PC-3 (cell line): ENCODE measurements around the gene HARS1. TPM values are rescaled to one million over a fixed set of nuclear protein-coding genes. Genes with fewer than 3 reads are reported as not detected.
"Not testable (repeated sequence)": the region's sequence is repeated elsewhere in the genome, so short reads cannot be mapped to it uniquely, and the experiment has no call there.

Source experiments
- ATAC-seq: fragments of 200-7000 bp; cut with Tn5 transposase; 2 replicates; pipeline ENCODE4 v1.9.1; 2020; ENCODE audit warnings: mild to moderate bottlenecking, moderate library complexity
- BruUV-seq: library from RNA; stranded (reverse); fragments of 400-500 nt; replicated peaks from 2 replicates; lab custom pipeline; 2021; lab: Mats Ljungman, UMichigan
- CTCF ChIA-PET: fragments of 300-600 bp; sonication (Branson Sonifier 250); formaldehyde crosslinking; loops from one replicate; lab custom pipeline; 2022; ENCODE audit warnings: antibody characterized with exemption; lab: Charles Lee
- POLR2A ChIA-PET: fragments of 300-600 bp; sonication (Branson Sonifier 250); formaldehyde crosslinking; loops from one replicate; lab custom pipeline; 2022; ENCODE audit warnings: antibody characterized with exemption; ENCODE audit not compliant: unreplicated experiment; lab: Charles Lee
- DNase-seq: peaks from one replicate; pipeline ENCODE4 v3.0.0-alpha.2; 2015
- H2AFZ ChIP-seq: fragments of 300-600 bp; sonication (generic); 2 replicates; pipeline ENCODE4 v1.6.0; 2016; ENCODE audit warnings: antibody characterized with exemption, low read length
- H3F3A ChIP-seq: fragments of 300-600 bp; sonication (generic); one replicate; pipeline ENCODE4 v1.6.0; 2017; ENCODE audit warnings: antibody characterized with exemption, low read length, control low read depth, mild to moderate bottlenecking; ENCODE audit not compliant: unreplicated experiment
- H3K27ac ChIP-seq: fragments of 300-600 bp; sonication (generic); 2 replicates; pipeline ENCODE4 v1.5.1; 2016; ENCODE audit warnings: mild to moderate bottlenecking, low read length
- H3K27me3 ChIP-seq: fragments of 300-600 bp; sonication (generic); 2 replicates; pipeline ENCODE4 v1.6.1; 2016; ENCODE audit warnings: low read length, mixed read lengths
- H3K36me3 ChIP-seq: fragments of 300-600 bp; sonication (generic); 2 replicates; pipeline ENCODE4 v1.6.1; 2016; ENCODE audit warnings: low read depth, mixed run types, low read length, mixed read lengths
- H3K4me1 ChIP-seq: fragments of 300-600 bp; sonication (generic); 2 replicates; pipeline ENCODE4 v1.5.1; 2016; ENCODE audit warnings: low read length; ENCODE audit not compliant: insufficient read depth
- H3K4me2 ChIP-seq: fragments of 300-600 bp; sonication (generic); 2 replicates; pipeline ENCODE4 v1.6.0; 2016; ENCODE audit warnings: low read length
- H3K4me3 ChIP-seq: fragments of 300-600 bp; sonication (generic); 2 replicates; pipeline ENCODE4 v1.5.1; 2016; ENCODE audit warnings: mild to moderate bottlenecking, low read length, mixed read lengths
- H3K79me2 ChIP-seq: fragments of 300-600 bp; sonication (generic); 2 replicates; pipeline ENCODE4 v1.6.1; 2017; ENCODE audit warnings: low read length, mixed read lengths
- H3K9ac ChIP-seq: fragments of 300-600 bp; sonication (generic); 2 replicates; pipeline ENCODE4 v1.6.0; 2016; ENCODE audit warnings: mild to moderate bottlenecking, low read length
- H3K9me2 ChIP-seq: fragments of 300-600 bp; sonication (generic); replicated peaks from 2 replicates; pipeline ENCODE4 v1.6.1; 2016; ENCODE audit warnings: mixed run types, low read length, mixed read lengths
- H3K9me3 ChIP-seq: fragments of 300-600 bp; sonication (generic); 2 replicates; pipeline ENCODE4 v1.6.1; 2016; ENCODE audit warnings: low read length, mixed read lengths
- H4K20me1 ChIP-seq: fragments of 300-600 bp; sonication (generic); 2 replicates; pipeline ENCODE4 v1.6.1; 2016; ENCODE audit warnings: low read length, mixed read lengths
- CTCF ChIP-seq: fragments of 300-600 bp; sonication (generic); conservative IDR thresholded peaks from 2 replicates; pipeline ENCODE4 v1.5.1; 2017; ENCODE audit warnings: antibody characterized with exemption, low read depth, mild to moderate bottlenecking, low read length
- EZH2 ChIP-seq: fragments of 300-600 bp; sonication (generic); IDR thresholded peaks from one replicate; pipeline ENCODE4 v1.6.1; 2017; ENCODE audit warnings: antibody characterized with exemption, mild to moderate bottlenecking, low read length; ENCODE audit not compliant: unreplicated experiment
- EZH2phosphoT487 ChIP-seq: fragments of 300-600 bp; sonication (generic); IDR thresholded peaks from 2 replicates; pipeline ENCODE4 v1.6.1; 2018; ENCODE audit warnings: mild to moderate bottlenecking, antibody characterized with exemption, low read length, borderline replicate concordance
- intact Hi-C: fragments of 100-400 bp; cut with micrococcal nuclease; formaldehyde crosslinking; loops from 2 replicates; pipeline ENCODE4 v1.9.0; 2023
- total RNA-seq: library from RNA; depleted of rRNA; stranded (reverse); fragments of >200 nt; gene quantifications from 2 replicates; pipeline ENCODE4 v1.2.3, GENCODE V29; 2014

The HARS1 gene
- total RNA-seq, 1 experiment from 2014 or later, result 87.1 TPM

- no peak within 1 kb of the TSS for H3K4me3 ChIP-seq
- no peaks in the 10 kb centered on the region for H3F3A ChIP-seq
- no peaks in the 10 kb centered on the region for H3K9me2 ChIP-seq
- no peak within 1 kb of the TSS for H3K9ac ChIP-seq
- no peaks in the 10 kb centered on the region for H3K9me3 ChIP-seq
- DNase-seq (no peak), ATAC-seq (no peak)
- CTCF ChIA-PET, result no interaction called here
- H4K20me1 ChIP-seq, result no peaks in the 10 kb centered on the region
- no peaks in the 10 kb centered on the region for H3K79me2 ChIP-seq
- H3K27me3 ChIP-seq, result no peaks in the 10 kb centered on the region
- H3K27ac ChIP-seq, result no peak within 1 kb of the TSS
- no peaks in the 10 kb centered on the region for H3K4me1 ChIP-seq
- no peak for TF ChIP-seq EZH2
- TF ChIP-seq EZH2phosphoT487, result no peak
- no peak within 1 kb of the TSS for H2AFZ ChIP-seq
- intact Hi-C loops, result no loop called here
- H3K4me2 ChIP-seq, result no peak within 1 kb of the TSS
- peaks cover 17% of the 10 kb centered on the region for H3K36me3 ChIP-seq
- POLR2A ChIA-PET, result interaction anchor here (0.6 kb wide), 1 partner anchor 128 kb away, joined by 12 read pairs; no protein-coding TSS in a partner anchor
- BruUV-seq, result no TSS peak
Measured at GRCh38 chr5:140673187-140673976, 17.8 kb downstream of the HARS1 start, which contains the start of gene DND1. TSS of gene DND1 (minus strand) at chr5:140673576. CDS start at chr5:140673542, 34 bp downstream.

- DNase-seq (no peak), ATAC-seq (0 out of 2 replicates have a peak, but pooled peaks have one; percentile 7)
- H3K27me3 ChIP-seq, result no peaks in the 10 kb centered on the region
- H3F3A ChIP-seq, result no peaks in the 10 kb centered on the region
- ChIA-PET POLR2A (no interaction called here), CTCF (no interaction called here)
- H2AFZ ChIP-seq, result no peak overlapping the region
- H4K20me1 ChIP-seq, result no peaks in the 10 kb centered on the region; the same call in 1 of the 2 replicates
- no peak for TF ChIP-seq EZH2
- no peak for TF ChIP-seq EZH2phosphoT487
- no peak for TF ChIP-seq CTCF
- no TSS peak for BruUV-seq
- H3K36me3 ChIP-seq, result peaks cover 24% of the 10 kb centered on the region
- intact Hi-C loops, result no loop called here
- no peaks in the 10 kb centered on the region for H3K4me1 ChIP-seq
- H3K9me2 ChIP-seq, result no peaks in the 10 kb centered on the region
- H3K9ac ChIP-seq, result no peak overlapping the region
- H3K27ac ChIP-seq, result no peak overlapping the region
- no peak overlapping the region for H3K4me3 ChIP-seq
- H3K4me2 ChIP-seq, result no peak overlapping the region
- no peaks in the 10 kb centered on the region for H3K9me3 ChIP-seq
- H3K79me2 ChIP-seq, result peaks cover 6% of the 10 kb centered on the region
Measured at GRCh38 chr5:140672455-140673186, 18.5 kb downstream of the HARS1 start.

GRCh38 chr5:140671472-140672125 lies 19.6 kb downstream of the HARS1 start:
- no peaks in the 10 kb centered on the region for H3K27me3 ChIP-seq
- CTCF ChIA-PET, result no interaction called here
- H3K79me2 ChIP-seq, result peaks cover 16% of the 10 kb centered on the region
- H3K4me2 ChIP-seq, result no peak overlapping the region
- peaks cover 26% of the 10 kb centered on the region for H3K36me3 ChIP-seq
- no peaks in the 10 kb centered on the region for H3K9me2 ChIP-seq
- no TSS peak for BruUV-seq
- H4K20me1 ChIP-seq, result peaks cover 3% of the 10 kb centered on the region; the same call in 1 of the 2 replicates
- POLR2A ChIA-PET, result no interaction called here
- H3F3A ChIP-seq, result no peaks in the 10 kb centered on the region
- no peak overlapping the region for H3K27ac ChIP-seq
- H3K9me3 ChIP-seq, result no peaks in the 10 kb centered on the region
- no peak overlapping the region for H2AFZ ChIP-seq
- no peak overlapping the region for H3K4me3 ChIP-seq
- intact Hi-C loops, result no loop called here
- TF ChIP-seq EZH2, result no peak
- no peak for TF ChIP-seq CTCF
- TF ChIP-seq EZH2phosphoT487, result no peak
- no peak for DNase-seq
- peak; percentile 19 for ATAC-seq
- H3K4me1 ChIP-seq, result peaks cover 2% of the 10 kb centered on the region
- no peak overlapping the region for H3K9ac ChIP-seq

GRCh38 chr5:140671035-140671434 lies 20.1 kb downstream of the HARS1 start:
- H3F3A ChIP-seq, BruUV-seq, DNase-seq, H3K4me1 ChIP-seq, H3K9me2 ChIP-seq, H3K9me3 ChIP-seq, POLR2A ChIA-PET, H2AFZ ChIP-seq, H3K4me2 ChIP-seq, intact Hi-C loops, H3K27ac ChIP-seq, ATAC-seq, H3K4me3 ChIP-seq, H3K9ac ChIP-seq, H3K27me3 ChIP-seq, H4K20me1 ChIP-seq, CTCF ChIA-PET: not testable (repeated sequence)
- H3K79me2 ChIP-seq, result peaks cover 22% of the 10 kb centered on the region
- H3K36me3 ChIP-seq, result peaks cover 26% of the 10 kb centered on the region
